ENCODE measurements around the gene WNT3A.

WNT3A gene

DNA sequence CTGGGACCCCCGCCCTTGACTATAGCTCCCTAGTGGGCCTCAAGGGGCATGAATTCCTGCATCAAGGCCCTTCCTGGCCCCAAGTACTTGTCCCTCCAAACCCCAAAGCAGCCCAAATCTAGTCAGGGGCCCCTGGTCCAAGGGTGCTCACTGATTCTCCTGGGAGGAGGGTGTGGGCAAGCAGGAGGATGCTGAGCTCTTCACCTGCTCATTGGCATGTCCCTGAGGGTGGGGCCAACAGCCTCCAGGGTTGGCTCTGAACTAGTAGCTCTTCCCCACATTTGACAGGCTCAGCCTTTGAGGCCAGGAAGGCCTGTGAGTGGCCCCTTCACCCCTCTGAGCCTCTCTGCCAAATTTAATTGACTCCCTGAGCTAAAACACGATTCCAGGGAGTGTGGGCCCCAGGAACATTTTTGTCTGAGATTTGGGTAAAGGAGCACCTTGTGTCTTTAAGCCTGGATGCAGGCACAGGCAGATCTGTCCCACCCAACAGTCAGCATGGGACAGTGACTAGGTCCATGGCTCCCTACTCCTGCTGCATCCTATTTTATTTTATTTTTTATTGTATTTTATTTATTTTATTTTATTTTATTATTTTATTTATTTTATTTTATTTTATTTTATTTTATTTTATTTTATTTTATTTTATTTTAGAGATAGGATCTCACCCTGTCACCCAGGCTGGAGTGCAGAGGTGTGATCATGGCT, 48.0 kb upstream of the WNT3A start (continued):
- TF ChIP-seq GFI1B (tag by site-specific recombination; IDR thresholded peaks at IDR 0.05), result no peak
- TF ChIP-seq ZNF121 (tag by site-specific recombination; IDR thresholded peaks at IDR 0.05), result no peak

DNA sequence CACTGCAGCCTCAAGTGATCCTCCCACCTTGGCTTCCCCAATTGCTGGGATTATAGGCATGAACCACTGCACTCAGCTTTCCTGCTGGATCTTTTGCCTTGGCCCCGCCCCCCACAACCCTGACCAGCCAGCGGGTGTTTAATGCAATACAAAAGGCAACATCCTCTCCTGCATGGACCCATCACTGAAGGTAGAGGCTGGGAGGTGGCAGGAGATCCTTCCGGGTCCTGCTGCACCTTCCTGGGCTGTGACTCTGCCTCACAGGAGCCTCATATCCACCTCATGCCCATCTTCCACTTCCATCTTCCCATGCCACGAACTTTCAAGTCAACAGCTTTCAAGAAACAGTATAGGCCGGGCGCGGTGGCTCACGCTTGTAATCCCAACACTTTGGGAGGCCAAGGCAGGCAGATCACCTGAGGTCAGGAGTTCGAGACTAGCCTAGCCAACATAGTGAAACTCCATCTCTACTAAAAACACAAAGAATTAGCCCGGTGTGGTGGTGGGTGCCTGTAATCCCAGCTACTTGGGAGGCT, 47.4 kb upstream of the WNT3A start:
- ChIA-PET POLR2A (no interaction called here), CTCF (interaction anchor here (0.7 to 1.4 kb wide), 2 partner anchors 37 to 197 kb away, joined by 3 to 7 read pairs; no protein-coding TSS in a partner anchor)
- Histone ChIP-seq H3K4me3 (ENCODE audit: low read depth, low read length) (no peak overlapping the region), H3K4me1 (ENCODE audit: control insufficient read depth, insufficient read depth, low read length) (no peaks in the 10 kb centered on the region), H3K36me3 (ENCODE audit: control insufficient read depth in 2 of 2, insufficient read depth in 1 of 2, low read length in 2 of 2) (no peaks in the 10 kb centered on the region), H3K9me3 (ENCODE audit: control insufficient read depth, insufficient read depth, low read depth, low read length) (no peaks in the 10 kb centered on the region), H3K27ac (ENCODE audit: extremely low read depth, low read depth, low read length) (no peak overlapping the region)
- TF ChIP-seq ZNF624 (tag by site-specific recombination; IDR thresholded peaks at IDR 0.05), result no peak
- no peak for TF ChIP-seq ZBTB1 (tag by site-specific recombination; IDR thresholded peaks at IDR 0.05)
- no peak for TF ChIP-seq ZNF174 (tag by site-specific recombination; IDR thresholded peaks at IDR 0.05)
- TF ChIP-seq ZNF354C (tag by site-specific recombination; IDR thresholded peaks at IDR 0.05; ENCODE audit: borderline replicate concordance, low read depth), result no peak
- TF ChIP-seq YY2 (tag by site-specific recombination; IDR thresholded peaks at IDR 0.05), result no peak
- no peak for TF ChIP-seq ZNF514 (tag by site-specific recombination; IDR thresholded peaks at IDR 0.05)
- no peak for TF ChIP-seq ZNF404 (tag by site-specific recombination; IDR thresholded peaks at IDR 0.05)
- TF ChIP-seq, protein P1, sequence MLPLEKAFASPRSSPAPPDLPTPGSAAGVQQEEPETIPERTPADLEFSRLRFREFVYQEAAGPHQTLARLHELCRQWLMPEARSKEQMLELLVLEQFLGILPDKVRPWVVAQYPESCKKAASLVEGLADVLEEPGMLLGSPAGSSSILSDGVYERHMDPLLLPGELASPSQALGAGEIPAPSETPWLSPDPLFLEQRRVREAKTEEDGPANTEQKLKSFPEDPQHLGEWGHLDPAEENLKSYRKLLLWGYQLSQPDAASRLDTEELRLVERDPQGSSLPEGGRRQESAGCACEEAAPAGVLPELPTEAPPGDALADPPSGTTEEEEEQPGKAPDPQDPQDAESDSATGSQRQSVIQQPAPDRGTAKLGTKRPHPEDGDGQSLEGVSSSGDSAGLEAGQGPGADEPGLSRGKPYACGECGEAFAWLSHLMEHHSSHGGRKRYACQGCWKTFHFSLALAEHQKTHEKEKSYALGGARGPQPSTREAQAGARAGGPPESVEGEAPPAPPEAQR (tag by site-specific recombination; IDR thresholded peaks at IDR 0.05), result no peak
- TF ChIP-seq ZNF48 (tag by site-specific recombination; IDR thresholded peaks at IDR 0.05), result no peak
- TF ChIP-seq, protein P2, sequence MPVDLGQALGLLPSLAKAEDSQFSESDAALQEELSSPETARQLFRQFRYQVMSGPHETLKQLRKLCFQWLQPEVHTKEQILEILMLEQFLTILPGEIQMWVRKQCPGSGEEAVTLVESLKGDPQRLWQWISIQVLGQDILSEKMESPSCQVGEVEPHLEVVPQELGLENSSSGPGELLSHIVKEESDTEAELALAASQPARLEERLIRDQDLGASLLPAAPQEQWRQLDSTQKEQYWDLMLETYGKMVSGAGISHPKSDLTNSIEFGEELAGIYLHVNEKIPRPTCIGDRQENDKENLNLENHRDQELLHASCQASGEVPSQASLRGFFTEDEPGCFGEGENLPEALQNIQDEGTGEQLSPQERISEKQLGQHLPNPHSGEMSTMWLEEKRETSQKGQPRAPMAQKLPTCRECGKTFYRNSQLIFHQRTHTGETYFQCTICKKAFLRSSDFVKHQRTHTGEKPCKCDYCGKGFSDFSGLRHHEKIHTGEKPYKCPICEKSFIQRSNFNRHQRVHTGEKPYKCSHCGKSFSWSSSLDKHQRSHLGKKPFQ (tag by site-specific recombination; IDR thresholded peaks at IDR 0.05), result no peak
- no peak for TF ChIP-seq SALL2 (tag by site-specific recombination; IDR thresholded peaks at IDR 0.05; ENCODE audit: borderline replicate concordance)
- no peak for TF ChIP-seq ZNF391 (tag by site-specific recombination; IDR thresholded peaks at IDR 0.05; ENCODE audit: borderline replicate concordance, low read depth)
- no peak for TF ChIP-seq ZFP37 (tag by site-specific recombination; IDR thresholded peaks at IDR 0.05)
- TF ChIP-seq ZNF560 (tag by site-specific recombination; IDR thresholded peaks at IDR 0.05; ENCODE audit: borderline replicate concordance), result no peak
- no peak for TF ChIP-seq ZNF555 (tag by site-specific recombination; conservative IDR thresholded peaks at IDR 0.05)

DNA sequence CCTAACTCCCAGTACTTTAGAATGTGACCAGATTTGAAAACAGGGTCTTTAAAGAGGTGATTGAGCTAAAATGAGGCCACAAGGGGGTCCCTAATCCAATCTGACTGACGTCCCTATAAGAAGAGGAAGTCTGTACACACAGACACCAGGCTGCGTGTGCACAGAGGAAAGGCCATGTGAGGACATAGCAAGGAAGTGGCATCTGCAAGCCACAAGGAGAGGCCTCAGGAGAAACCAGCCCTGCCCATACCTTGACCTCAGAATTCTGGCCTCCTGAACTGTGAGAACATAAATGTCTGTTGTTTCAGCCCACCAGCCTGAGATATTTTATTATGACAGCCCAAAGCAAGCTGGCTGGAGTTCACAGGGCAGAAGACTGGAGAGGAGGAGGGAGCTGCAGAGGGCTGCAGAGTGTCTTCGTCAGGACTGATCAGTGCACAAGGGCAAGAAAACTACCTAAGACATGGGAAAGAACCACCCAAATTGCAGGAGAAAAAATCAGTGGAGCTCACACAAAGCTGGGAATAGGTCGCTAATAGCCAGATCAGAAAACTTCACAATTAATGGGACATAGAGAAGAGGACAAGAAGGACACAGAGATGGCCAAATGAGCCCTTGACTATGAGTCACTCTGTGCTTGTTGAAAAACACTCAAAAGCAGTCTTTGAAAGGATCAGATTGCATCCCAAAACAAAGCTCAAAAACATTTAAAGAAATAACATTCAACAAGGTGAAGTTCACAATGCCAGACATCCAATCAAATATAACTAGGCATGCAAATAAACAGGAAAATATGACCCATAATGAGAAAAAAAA, 44.9 kb upstream of the WNT3A start:
- CTCF ChIA-PET, result interaction anchor here (0.7 to 1.2 kb wide), 4 partner anchors 8 to 480 kb away, joined by 3 to 10 read pairs (median 4); no protein-coding TSS in a partner anchor
- Histone ChIP-seq H3K27ac (ENCODE audit: extremely low read depth, low read depth, low read length) (no peak overlapping the region), H3K4me3 (ENCODE audit: low read depth, low read length) (no peak overlapping the region), H3K36me3 (ENCODE audit: control insufficient read depth in 2 of 2, insufficient read depth in 1 of 2, low read length in 2 of 2) (no peaks in the 10 kb centered on the region), H3K4me1 (ENCODE audit: control insufficient read depth, insufficient read depth, low read length) (no peaks in the 10 kb centered on the region), H3K9me3 (ENCODE audit: control insufficient read depth, insufficient read depth, low read depth, low read length) (no peaks in the 10 kb centered on the region)
- TF ChIP-seq, protein P3, sequence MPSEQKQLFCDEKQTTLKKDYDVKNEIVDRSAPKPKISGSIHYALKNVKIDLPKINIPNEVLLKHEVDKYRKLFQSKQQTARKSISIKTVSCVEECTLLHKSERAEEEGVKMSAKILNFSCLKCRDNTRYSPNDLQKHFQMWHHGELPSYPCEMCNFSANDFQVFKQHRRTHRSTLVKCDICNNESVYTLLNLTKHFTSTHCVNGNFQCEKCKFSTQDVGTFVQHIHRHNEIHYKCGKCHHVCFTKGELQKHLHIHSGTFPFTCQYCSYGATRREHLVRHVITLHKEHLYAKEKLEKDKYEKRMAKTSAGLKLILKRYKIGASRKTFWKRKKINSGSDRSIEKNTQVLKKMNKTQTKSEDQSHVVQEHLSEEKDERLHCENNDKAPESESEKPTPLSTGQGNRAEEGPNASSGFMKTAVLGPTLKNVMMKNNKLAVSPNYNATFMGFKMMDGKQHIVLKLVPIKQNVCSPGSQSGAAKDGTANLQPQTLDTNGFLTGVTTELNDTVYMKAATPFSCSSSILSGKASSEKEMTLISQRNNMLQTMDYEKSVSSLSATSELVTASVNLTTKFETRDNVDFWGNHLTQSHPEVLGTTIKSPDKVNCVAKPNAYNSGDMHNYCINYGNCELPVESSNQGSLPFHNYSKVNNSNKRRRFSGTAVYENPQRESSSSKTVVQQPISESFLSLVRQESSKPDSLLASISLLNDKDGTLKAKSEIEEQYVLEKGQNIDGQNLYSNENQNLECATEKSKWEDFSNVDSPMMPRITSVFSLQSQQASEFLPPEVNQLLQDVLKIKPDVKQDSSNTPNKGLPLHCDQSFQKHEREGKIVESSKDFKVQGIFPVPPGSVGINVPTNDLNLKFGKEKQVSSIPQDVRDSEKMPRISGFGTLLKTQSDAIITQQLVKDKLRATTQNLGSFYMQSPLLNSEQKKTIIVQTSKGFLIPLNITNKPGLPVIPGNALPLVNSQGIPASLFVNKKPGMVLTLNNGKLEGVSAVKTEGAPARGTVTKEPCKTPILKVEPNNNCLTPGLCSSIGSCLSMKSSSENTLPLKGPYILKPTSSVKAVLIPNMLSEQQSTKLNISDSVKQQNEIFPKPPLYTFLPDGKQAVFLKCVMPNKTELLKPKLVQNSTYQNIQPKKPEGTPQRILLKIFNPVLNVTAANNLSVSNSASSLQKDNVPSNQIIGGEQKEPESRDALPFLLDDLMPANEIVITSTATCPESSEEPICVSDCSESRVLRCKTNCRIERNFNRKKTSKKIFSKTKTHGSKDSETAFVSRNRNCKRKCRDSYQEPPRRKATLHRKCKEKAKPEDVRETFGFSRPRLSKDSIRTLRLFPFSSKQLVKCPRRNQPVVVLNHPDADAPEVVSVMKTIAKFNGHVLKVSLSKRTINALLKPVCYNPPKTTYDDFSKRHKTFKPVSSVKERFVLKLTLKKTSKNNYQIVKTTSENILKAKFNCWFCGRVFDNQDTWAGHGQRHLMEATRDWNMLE (tag by site-specific recombination; conservative IDR thresholded peaks at IDR 0.05; ENCODE audit: low read depth), result no peak
- TF ChIP-seq ZNF114 (tag by site-specific recombination; IDR thresholded peaks at IDR 0.05) (no peak), PRDM1 (tag by site-specific recombination; IDR thresholded peaks at IDR 0.05) (no peak), ZNF394 (tag by site-specific recombination; IDR thresholded peaks at IDR 0.05; ENCODE audit: borderline replicate concordance) (no peak), ZNF664 (tag by site-specific recombination; IDR thresholded peaks at IDR 0.05) (no peak), REPIN1 (tag by site-specific recombination; IDR thresholded peaks at IDR 0.05; ENCODE audit: low read depth) (no peak), ZNF571 (tag by site-specific recombination; IDR thresholded peaks at IDR 0.05) (no peak)
- POLR2A ChIA-PET, result no interaction called here
